Measurements from ENCODE around the gene FTSJ1. TPM values are rescaled to one million over a fixed set of nuclear protein-coding genes. Genes with fewer than 3 reads are reported as not detected.

Gene FTSJ1
- total and polyA plus RNA-seq, 11 donors, result 13.6 to 62.4 (median 18.1) TPM

DNA sequence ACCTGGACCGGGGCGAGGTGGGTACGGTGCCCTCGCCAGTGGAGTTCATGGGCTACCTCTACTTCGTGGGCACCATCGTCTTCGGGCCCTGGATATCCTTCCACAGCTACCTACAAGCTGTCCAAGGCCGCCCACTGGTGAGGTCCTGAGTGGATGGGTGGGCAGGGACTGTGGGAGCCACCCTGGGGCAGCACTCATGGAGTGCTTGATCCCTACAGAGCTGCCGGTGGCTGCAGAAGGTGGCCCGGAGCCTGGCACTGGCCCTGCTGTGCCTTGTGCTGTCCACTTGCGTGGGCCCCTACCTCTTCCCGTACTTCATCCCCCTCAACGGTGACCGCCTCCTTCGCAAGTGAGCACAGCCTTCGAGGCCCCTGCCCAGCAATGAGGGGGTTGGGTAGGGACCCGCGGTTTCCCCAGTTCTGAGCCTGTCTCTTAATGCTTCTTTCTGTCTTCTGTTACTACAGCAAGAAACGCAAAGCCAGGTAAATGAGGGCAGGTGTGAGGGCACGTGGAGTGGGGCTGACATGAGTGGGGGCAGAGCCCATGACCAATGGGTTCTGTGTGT, 36.5 kb downstream of the FTSJ1 start:
- Histone ChIP-seq H3K4me1 (peaks cover 0 to 10% (median 3%) of the 10 kb centered on the region in 12 donors), H3K36me3 (peaks cover 0 to 4% (median 0%) of the 10 kb centered on the region in 9 donors), H3K4me3 (no peak overlapping the region), H3K27me3 (no peaks in the 10 kb centered on the region), H3K27ac (peak overlapping the region in 1 of 12 donors; percentile 24), H3K9me3 (no peaks in the 10 kb centered on the region)
- TF ChIP-seq, protein P1, sequence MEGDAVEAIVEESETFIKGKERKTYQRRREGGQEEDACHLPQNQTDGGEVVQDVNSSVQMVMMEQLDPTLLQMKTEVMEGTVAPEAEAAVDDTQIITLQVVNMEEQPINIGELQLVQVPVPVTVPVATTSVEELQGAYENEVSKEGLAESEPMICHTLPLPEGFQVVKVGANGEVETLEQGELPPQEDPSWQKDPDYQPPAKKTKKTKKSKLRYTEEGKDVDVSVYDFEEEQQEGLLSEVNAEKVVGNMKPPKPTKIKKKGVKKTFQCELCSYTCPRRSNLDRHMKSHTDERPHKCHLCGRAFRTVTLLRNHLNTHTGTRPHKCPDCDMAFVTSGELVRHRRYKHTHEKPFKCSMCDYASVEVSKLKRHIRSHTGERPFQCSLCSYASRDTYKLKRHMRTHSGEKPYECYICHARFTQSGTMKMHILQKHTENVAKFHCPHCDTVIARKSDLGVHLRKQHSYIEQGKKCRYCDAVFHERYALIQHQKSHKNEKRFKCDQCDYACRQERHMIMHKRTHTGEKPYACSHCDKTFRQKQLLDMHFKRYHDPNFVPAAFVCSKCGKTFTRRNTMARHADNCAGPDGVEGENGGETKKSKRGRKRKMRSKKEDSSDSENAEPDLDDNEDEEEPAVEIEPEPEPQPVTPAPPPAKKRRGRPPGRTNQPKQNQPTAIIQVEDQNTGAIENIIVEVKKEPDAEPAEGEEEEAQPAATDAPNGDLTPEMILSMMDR (IDR thresholded peaks at IDR 0.05), result no peak
- no peak for TF ChIP-seq POLR2A (IDR thresholded peaks at IDR 0.05)
- ATAC-seq (no peak), DNase-seq (no peak)
- intact Hi-C loops (cut with DNase I), result loop anchor here in 1 of 10 donors (5.0 kb wide), 1 partner anchor 430 kb away; no protein-coding TSS in a partner anchor
- WGBS, 4 donors, result 85 to 97% (median 95%) methylated on average over 12 to 20 of the region's 20 CpGs

DNA sequence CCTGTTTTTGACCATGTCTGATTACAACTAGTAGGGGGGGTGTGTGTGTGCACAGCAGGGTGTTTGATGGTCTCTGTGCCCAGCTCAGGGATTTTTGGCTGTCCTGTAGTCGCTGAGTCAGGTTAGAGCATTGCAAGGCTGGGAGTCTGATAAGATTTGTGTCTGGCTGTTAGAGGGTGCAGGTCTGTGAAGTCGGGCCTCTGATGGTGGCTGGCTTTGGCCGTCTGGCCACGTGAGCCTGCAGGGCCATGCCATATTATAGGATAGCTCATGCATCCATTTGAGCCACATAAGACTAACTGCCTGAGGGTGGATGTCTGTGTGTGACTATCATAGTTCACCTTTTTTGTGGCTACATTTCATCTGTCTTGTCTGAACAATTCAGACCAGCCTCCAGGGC, 37.7 kb downstream of the FTSJ1 start:
- no peaks in the 10 kb centered on the region for H3K9me3 ChIP-seq
- no peaks in the 10 kb centered on the region for H3K27me3 ChIP-seq
- H3K27ac ChIP-seq, result peak overlapping the region in 1 of 12 donors; percentile 10
- intact Hi-C loops (cut with DNase I), result loop anchor here in 1 of 10 donors (5.0 kb wide), 1 partner anchor 431 kb away; no protein-coding TSS in a partner anchor
- ATAC-seq (no peak), DNase-seq (no peak)
- H3K4me3 ChIP-seq, result no peak overlapping the region
- peaks cover 0 to 4% (median 0%) of the 10 kb centered on the region in 9 donors for H3K36me3 ChIP-seq
- WGBS, 4 donors, result 53 to 71% (median 67%) methylated on average over 4 of the region's 4 CpGs
- TF ChIP-seq, protein P1 (IDR thresholded peaks at IDR 0.05), result no peak
- no peak for TF ChIP-seq POLR2A (IDR thresholded peaks at IDR 0.05)
- peaks cover 0 to 10% (median 2%) of the 10 kb centered on the region in 12 donors for H3K4me1 ChIP-seq

GRCh38 chrX:48514126-48514806, 38.3 kb downstream of the FTSJ1 start:
- H3K9me3 ChIP-seq, result no peaks in the 10 kb centered on the region
- H3K27me3 ChIP-seq, result no peaks in the 10 kb centered on the region
- H3K36me3 ChIP-seq, result peaks cover 0 to 4% (median 0%) of the 10 kb centered on the region in 9 donors
- H3K4me3 ChIP-seq, result no peak overlapping the region
- no peak for ATAC-seq
- TF ChIP-seq, protein P1 (IDR thresholded peaks at IDR 0.05), result no peak
- TF ChIP-seq POLR2A (IDR thresholded peaks at IDR 0.05), result no peak
- peaks cover 0 to 6% (median 2%) of the 10 kb centered on the region in 12 donors for H3K4me1 ChIP-seq
- no peak for DNase-seq
- peak overlapping the region in 1 of 12 donors; percentile 10 for H3K27ac ChIP-seq
- WGBS, 4 donors, result 83 to 93% (median 88%) methylated on average over 13 to 16 of the region's 16 CpGs
- intact Hi-C loops (cut with DNase I), result loop anchor here in 1 of 10 donors (5.0 kb wide), 1 partner anchor 432 kb away; no protein-coding TSS in a partner anchor

- no peak for TF ChIP-seq POLR2A (IDR thresholded peaks at IDR 0.05)
- TF ChIP-seq, protein P1 (IDR thresholded peaks at IDR 0.05), result no peak
- WGBS, 4 donors, result 90 to 98% (median 95%) methylated on average over 9 of the region's 9 CpGs
- intact Hi-C loops (cut with DNase I), result loop anchor here in 1 of 10 donors (5.0 kb wide), 1 partner anchor 433 kb away; no protein-coding TSS in a partner anchor
Measured at GRCh38 chrX:48514868-48515460, 39.0 kb downstream of the FTSJ1 start.

More at GRCh38 chrX:48514868-48515460, 39.0 kb downstream of the FTSJ1 start:
- Histone ChIP-seq H3K36me3 (peaks cover 0 to 4% (median 0%) of the 10 kb centered on the region in 9 donors), H3K27ac (no peak overlapping the region), H3K27me3 (no peaks in the 10 kb centered on the region), H3K9me3 (no peaks in the 10 kb centered on the region), H3K4me3 (no peak overlapping the region), H3K4me1 (peaks cover 0 to under 1% (median 0%) of the 10 kb centered on the region in 12 donors)
- DNase-seq (no peak), ATAC-seq (no peak)
